GM19351 (cell line): Measurements from ENCODE around the gene CAMSAP1.

Experiments used
- ATAC-seq: cut with Tn5 transposase; IDR thresholded peaks from one replicate; pipeline ENCODE4 v1.9.1; 2021; ENCODE audit warnings: mild to moderate bottlenecking, moderate library complexity; ENCODE audit not compliant: unreplicated experiment

CAMSAP1 gene

DNA sequence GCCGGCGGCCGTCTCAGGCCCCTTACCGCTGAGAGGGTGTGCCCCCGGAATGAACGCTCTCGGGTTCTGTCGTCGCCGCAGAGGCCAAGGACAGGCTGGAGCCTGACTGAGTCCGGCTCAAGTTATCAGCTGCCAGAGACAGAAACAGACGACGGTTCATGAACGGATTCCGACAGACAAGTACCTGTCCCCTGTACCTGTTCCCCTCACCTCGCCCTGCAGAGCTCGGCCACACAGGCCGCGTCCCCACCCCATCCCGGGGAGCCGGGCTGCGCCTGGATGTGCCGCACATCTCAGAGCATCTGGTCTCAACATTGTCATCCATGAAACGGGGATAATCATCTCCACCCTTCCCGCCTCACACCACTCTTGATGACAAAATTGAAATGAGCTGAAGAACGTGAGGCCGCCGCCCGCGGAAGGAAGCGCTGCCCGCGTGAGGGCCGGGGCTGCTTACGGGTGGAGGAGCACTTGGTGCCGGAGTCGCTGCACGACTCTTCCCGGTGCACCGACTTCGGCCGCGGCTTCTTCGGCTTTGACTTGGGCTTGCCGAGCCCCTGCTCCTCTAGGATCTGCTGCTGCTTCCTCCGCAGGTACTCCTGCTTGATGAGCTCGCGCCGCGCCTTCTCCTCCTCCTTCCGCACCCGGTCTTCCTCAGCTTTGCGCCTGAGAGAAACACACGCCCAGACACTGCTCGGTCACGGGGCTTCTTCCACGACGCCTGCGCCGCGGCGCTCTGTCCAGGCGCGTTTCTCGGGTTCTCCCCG is 89.2 kb downstream of the CAMSAP1 start:
- no peak for ATAC-seq

- ATAC-seq = no peak
These were observed 90.7 kb downstream of the CAMSAP1 start for GRCh38 chr9:135816651-135816970.

GRCh38 chr9:135815830-135816650 is 91.3 kb downstream of the CAMSAP1 start:
- no peak for ATAC-seq

- no peak for ATAC-seq
These were observed 91.9 kb downstream of the CAMSAP1 start for GRCh38 chr9:135815413-135815812.

- ATAC-seq = no peak
These were observed 92.8 kb downstream of the CAMSAP1 start for GRCh38 chr9:135814421-135815095.

DNA sequence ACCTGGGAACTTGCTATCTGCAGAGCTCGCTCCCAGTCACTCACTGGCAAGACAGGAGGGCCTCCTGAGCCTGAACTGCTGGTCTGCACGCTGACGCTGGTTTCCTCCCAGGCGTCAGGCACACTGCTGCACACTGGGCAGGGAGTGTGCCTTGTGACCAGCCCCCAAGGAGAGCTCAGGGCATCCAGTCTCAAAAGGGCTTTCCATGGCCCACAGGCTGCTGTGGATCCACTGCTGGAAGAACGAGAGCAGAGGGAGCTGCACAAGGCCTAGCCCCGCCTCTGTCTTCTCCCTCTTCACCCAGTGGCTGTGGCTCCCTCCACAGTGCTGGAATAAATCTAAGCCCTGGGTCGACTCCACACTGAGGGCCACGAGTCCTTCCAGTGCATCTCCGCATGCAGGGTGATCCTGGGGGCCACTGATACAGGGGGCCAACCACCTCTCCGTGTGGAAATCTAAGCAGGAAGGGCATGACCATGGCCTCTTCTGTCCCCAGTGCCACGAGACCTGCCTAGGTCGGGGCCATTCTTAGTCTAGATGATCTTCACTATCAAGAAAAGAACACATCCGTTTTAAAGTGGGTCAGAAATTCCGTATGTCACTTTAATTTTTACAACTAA is 93.6 kb downstream of the CAMSAP1 start:
- ATAC-seq = no peak

DNA sequence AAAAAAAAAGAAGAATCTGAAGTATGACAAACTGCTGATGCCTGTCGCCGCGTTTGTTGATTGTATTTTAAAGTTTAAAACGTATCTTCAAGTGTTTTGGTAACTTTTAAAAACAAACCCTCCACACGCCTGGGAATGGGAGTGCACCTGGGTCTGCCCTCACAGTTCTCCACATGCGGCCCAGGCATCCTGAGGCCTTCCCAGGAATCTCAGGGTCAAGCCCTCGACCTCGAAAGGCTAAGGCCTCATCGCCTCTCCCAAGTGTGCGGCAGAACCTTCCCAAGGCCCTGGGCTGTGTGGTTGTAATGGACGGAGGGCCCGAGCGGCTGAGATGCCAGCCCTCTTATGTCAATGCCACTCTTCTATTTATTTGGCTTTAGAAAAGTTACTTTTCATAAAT is 94.4 kb downstream of the CAMSAP1 start:
- ATAC-seq = no peak

DNA sequence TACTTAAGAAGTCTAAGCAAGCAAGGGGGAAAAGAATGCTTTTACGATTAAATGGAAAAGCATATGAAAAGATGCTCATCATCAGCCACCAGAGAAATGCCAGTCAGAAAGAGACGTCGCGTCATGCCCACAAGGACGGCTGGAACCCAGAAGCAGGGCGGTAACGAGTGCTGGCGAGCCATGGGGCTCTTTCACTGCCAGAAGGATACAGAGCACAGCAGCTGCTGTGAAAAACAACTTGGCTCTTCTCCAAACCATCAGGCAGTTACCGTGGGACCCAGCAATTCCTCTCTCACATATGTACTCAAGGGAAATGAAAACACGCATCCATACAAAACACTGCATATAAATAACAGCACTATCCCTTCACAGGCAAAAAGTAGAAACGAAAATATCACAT is 95.5 kb downstream of the CAMSAP1 start:
- ATAC-seq = no peak

DNA sequence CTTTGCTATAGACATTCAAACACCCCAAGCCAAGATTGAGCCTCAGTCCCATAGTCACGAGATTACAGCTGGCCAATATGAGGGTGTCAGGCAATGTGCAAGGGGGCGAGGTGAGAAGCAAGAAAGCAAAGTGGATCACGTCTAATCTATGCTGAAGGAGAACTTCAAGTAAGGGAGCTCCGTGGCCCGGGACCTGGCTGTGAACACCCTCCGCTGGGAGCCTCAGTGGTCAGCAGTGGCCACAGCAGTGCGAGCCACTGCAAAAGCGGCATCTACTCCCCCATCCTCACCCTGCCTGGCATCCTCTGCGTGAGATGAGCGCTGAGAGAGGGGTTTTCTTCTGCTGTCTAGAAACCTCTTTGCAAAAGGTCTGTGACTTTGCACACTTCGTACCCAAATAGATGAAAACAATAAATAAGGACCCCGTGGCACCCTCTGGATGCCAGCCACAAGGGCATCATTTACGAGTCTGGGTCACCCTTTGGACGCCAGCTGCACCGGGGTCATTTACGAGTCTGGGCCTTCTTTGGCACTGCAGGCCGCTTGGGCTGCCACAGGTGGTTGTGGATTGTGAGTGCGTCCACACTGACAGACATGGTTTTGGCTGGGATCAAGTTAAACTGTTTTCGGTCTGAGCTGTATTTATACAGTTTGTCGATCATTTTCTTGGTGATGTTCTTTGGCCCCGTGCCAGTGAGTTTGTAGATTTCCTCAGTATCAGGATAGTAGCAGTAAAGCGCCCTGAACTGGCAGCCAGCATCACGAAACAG is 96.4 kb downstream of the CAMSAP1 start:
- no peak for ATAC-seq

DNA sequence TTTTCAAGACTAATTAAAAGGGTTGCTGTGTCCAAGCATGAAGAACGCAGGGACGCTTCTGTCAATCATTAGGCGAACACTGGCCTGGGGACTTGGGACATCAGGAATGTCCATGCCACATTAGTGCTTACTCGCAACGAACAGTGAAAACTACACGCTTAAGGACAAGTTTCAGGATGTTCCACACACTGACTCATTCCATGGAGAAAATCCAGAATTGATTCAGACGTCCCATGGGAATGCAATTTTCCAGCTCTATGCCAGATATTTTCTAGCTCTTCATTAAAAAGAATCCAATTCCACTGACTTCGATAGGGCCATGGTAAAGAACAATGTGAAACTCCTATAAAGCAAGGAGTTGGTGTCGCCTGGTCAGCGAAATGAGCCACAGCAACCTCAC is 98.2 kb downstream of the CAMSAP1 start:
- no peak for ATAC-seq

DNA sequence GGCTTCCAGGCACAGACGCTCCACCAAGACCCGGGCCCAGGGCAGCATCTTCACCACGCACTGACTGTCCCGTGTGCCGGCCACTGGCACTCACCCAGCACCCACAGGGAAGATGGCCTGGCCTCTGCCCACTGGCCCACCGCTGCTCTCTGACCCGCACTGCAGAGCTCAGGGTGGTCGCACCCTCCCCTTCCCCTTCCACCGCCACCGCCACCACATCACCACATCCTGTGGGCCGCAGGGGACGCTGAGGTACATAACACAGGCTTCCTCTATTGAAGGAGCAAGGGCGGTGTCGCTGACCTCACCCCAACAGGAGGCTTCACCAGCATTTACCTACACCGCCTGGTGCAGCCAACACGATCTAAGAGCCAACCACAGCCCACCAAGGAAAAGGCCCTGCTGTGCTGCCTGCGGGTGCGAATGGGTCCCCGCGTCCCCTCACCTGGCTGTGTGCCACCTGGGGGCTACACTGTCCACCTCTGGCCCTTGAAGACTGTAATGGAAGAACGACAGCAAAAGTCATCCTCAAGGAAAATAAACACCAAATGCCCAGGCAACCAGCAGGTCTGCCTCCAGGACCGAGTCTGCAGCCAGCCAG is 101.8 kb downstream of the CAMSAP1 start:
- no peak for ATAC-seq

DNA sequence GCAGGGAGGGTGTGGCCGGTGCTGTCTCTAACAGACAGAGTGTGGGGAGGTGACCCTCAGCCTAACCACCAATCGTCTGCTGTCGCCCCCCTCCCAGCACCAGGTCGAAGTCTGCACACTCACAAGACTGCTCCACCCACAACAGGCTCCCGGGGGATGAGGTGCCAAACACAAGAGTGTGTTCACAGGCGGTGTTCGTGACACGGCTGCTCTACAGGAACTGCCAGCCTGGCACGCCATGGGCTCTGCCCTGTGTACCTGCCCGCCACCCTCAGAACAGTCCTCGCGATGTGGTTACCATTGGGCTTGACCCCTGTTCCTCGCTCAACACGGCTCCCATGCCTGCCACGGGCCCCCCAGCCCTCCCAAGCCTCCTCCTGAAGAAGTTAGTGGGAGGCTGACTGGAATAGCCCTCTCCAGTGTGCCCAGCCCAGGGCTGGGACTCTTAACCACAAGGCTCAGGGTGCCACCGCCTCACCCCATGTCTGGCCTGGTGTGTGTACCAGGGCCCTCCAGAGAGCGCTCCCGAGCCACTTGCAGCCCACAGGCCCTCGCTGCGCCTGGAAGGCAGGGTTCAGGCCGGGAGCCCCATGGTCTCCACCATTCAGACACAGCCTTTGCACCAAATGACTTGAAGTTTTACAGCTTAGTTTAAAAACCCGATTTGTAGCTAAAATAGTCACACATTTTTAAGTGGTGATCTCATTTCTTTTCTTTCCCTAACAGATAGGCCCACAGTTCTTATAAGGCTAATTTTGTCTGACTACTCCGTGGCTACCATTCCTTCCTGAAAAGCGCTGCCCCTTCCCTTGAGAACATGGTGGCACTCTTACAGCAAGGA is 102.5 kb downstream of the CAMSAP1 start:
- no peak for ATAC-seq

- no peak for ATAC-seq
These were observed 103.9 kb downstream of the CAMSAP1 start for GRCh38 chr9:135803441-135803840.

- ATAC-seq = no peak
These were observed 104.4 kb downstream of the CAMSAP1 start for GRCh38 chr9:135802876-135803419.

DNA sequence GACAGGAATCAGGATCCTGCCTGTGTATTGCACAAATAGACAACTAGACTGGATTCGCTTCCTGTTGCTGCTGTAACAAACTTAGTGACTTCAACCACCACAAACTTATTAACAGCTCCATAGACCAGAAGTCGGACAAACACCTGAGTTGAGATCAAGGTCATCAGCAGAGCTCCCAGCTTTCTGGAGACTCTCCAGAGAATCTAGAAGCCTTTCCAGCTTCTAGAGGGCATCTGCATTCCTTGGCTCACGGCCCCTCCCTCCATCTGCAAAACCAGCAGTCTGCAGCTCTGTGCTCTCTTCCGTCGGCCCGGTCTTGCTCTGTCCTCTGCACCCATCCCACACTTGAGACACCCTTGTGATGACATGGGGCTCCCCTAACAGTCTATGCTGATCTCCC is 106.3 kb downstream of the CAMSAP1 start:
- no peak for ATAC-seq

DNA sequence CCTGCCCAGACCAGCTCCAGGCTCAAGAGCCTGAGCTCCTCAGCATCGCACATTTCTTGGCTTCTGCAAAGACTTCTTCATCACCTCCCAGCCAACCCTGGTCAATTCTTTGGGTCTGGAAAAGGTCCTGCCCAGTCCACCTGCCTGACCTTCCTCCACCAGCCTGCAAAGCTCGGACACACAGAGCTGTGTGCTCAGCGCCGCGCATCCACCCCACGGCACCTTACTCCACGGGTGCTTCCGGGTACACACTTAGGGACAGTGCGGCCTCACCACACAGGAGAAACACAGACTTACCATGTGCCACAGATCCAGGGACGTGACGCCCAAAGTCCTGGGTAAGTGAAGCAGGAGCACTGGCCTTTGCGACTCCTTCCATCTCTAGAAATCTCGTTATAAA is 108.1 kb downstream of the CAMSAP1 start:
- no peak for ATAC-seq

DNA sequence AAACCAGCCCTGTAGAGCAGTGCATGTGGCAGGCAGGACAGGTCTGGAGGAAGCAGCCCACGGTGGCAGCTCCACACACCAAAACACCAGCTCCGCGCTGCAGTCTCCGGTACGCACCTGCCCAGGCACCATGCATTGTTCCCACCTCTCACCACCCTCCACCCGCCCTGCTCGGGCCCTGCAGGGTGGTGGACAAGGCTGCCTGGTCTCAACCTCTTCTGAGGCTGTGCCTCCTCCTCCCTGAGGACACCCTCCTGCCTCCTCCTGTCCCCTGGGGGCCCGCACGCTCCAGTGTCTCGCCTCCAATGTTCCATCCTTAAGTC is 109.1 kb downstream of the CAMSAP1 start:
- ATAC-seq = no peak

- ATAC-seq = no peak
These were observed 109.7 kb downstream of the CAMSAP1 start for GRCh38 chr9:135797507-135798262.
